HepG2 (cell line): ENCODE data around the gene C16orf95. TPM values are rescaled to one million over a fixed set of nuclear protein-coding genes. Genes with fewer than 3 reads are reported as not detected.
A peak's percentile ranks its signal among the peaks of the same experiment; 100 is the strongest.

ENCODE experiments used
- ATAC-seq: fragments of 200-7000 bp; cut with Tn5 transposase; 3 replicates; pipeline ENCODE4 v1.9.1; 2020; ENCODE audit warnings: mild to moderate bottlenecking, moderate library complexity
- BruUV-seq: library from RNA; stranded (reverse); fragments of 400-500 nt; replicated peaks from 2 replicates; lab custom pipeline; 2021; lab: Mats Ljungman, UMichigan
- CTCF ChIA-PET: fragments of 300-600 bp; formaldehyde crosslinking; extraction: SDS; loops from one replicate; lab custom pipeline; 2021; ENCODE audit warnings: low total read pairs, inconsistent platforms, low intra/inter-chr PET ratio; lab: Yijun Ruan, JAX
- POLR2A ChIA-PET: fragments of 350-600 bp; sonication (Branson Sonifier 250); formaldehyde crosslinking; loops from one replicate; lab custom pipeline; 2020; ENCODE audit warnings: antibody characterized with exemption, inconsistent platforms; lab: Yijun Ruan, JAX
- DNase-seq: peaks from one replicate; pipeline ENCODE4 v3.0.0-alpha.2; 2015; ENCODE audit warnings: low spot score
- FAIRE-seq: peaks from 3 replicates; lab custom pipeline; 2011; peaks lifted over from hg19 to GRCh38; lab: Jason Lieb, UNC
- H2AFZ ChIP-seq: one replicate; pipeline ENCODE4 v1.6.1; 2011; ENCODE audit warnings: low read length, inconsistent platforms
- H3K27ac ChIP-seq: fragments of 300-600 bp; 3 replicates; pipeline ENCODE4 v1.8.0; 2011; ENCODE audit warnings: mixed run types, mild to moderate bottlenecking, mixed read lengths, low read length, inconsistent platforms; ENCODE audit not compliant: insufficient read depth; ENCODE audit errors: extremely low read length
- H3K27me3 ChIP-seq, 2 experiments: fragments of 200-600 bp in 1 of 2; 2 replicates in 1 of 2; 3 replicates in 1 of 2; pipeline versions ENCODE4 v1.6.0 to v1.8.0; 2011; ENCODE audit warnings: low read length in 2 of 2, mild to moderate bottlenecking in 2 of 2, moderate library complexity in 2 of 2, inconsistent platforms in 1 of 2; ENCODE audit not compliant: insufficient read depth in 2 of 2, control insufficient read depth in 1 of 2
- H3K36me3 ChIP-seq, 2 experiments: fragments of 200-600 bp in 1 of 2; replicated peaks in 1 of 2; 2 replicates in 1 of 2; 3 replicates in 1 of 2; pipeline versions ENCODE4 v1.5.1 to v1.8.0; 2011; ENCODE audit warnings: low read length in 2 of 2, inconsistent platforms in 1 of 2; ENCODE audit not compliant: insufficient read depth in 2 of 2, control insufficient read depth in 1 of 2
- H3K4me1 ChIP-seq: 2 replicates; pipeline ENCODE4 v1.5.1; 2012; ENCODE audit warnings: low read length, inconsistent platforms; ENCODE audit not compliant: insufficient read depth
- H3K4me2 ChIP-seq: 2 replicates; pipeline ENCODE4 v1.6.0; 2011; ENCODE audit warnings: low read depth, low read length, inconsistent platforms
- H3K4me3 ChIP-seq, 3 experiments: fragments of 200-600 bp in 1 of 3; sonication (generic), shearing (Covaris generic) in 1 of 3; replicated peaks in 1 of 3; 2 replicates each; pipeline ENCODE4 v1.5.1; 2011 to 2016; ENCODE audit warnings: low read length in 3 of 3, inconsistent platforms in 2 of 3, low read depth in 2 of 3, mild to moderate bottlenecking in 2 of 3, control low read depth in 1 of 3, mixed read lengths in 1 of 3; ENCODE audit not compliant: insufficient read depth in 1 of 3
- H3K79me2 ChIP-seq: one replicate; pipeline ENCODE4 v1.6.1; 2011; ENCODE audit warnings: low read length, inconsistent platforms; ENCODE audit not compliant: insufficient read depth
- H3K9ac ChIP-seq: 2 replicates; pipeline ENCODE4 v1.6.0; 2011; ENCODE audit warnings: mild to moderate bottlenecking, low read depth, low read length, inconsistent platforms; ENCODE audit not compliant: insufficient read depth
- H3K9me3 ChIP-seq: 2 replicates; pipeline ENCODE4 v1.5.1; 2012; ENCODE audit warnings: mild to moderate bottlenecking, low read length
- H4K20me1 ChIP-seq: 2 replicates; pipeline ENCODE4 v1.6.0; 2011; ENCODE audit warnings: inconsistent platforms, mild to moderate bottlenecking, low read length, moderate library complexity; ENCODE audit not compliant: insufficient read depth
- AGO2 ChIP-seq: fragments of 200-400 bp; formaldehyde crosslinking; optimal IDR thresholded peaks from 2 replicates; pipeline ENCODE3; 2017; ENCODE audit warnings: mild to moderate bottlenecking, low read depth, low read length, moderate library complexity
- AKAP8 ChIP-seq: sonication (generic); formaldehyde crosslinking; IDR thresholded peaks from 2 replicates; pipeline ENCODE4 v1.5.1; 2020; ENCODE audit warnings: mild to moderate bottlenecking, missing genetic modification reagents
- HNRNPK ChIP-seq: fragments of 200-400 bp; formaldehyde crosslinking; IDR thresholded peaks from 2 replicates; pipeline ENCODE4 v1.6.1; 2018; ENCODE audit warnings: low read length, low read depth, moderate library complexity, mild to moderate bottlenecking; ENCODE audit not compliant: poor library complexity, severe bottlenecking
- POLR2A ChIP-seq, 2 experiments: IDR thresholded peaks; 2 replicates each; pipeline ENCODE4 v1.6.1; 2011; ENCODE audit warnings: low read depth in 2 of 2, low read length in 2 of 2, mild to moderate bottlenecking in 1 of 2, moderate library complexity in 1 of 2; ENCODE audit not compliant: insufficient read depth in 1 of 2
- ZNF432 ChIP-seq: sonication (generic); formaldehyde crosslinking; IDR thresholded peaks from 2 replicates; pipeline ENCODE4 v1.5.0; 2020; ENCODE audit warnings: missing genetic modification reagents, mild to moderate bottlenecking, borderline replicate concordance
- ZNF615 ChIP-seq: sonication (generic); formaldehyde crosslinking; IDR thresholded peaks from 2 replicates; pipeline ENCODE4 v1.5.0; 2020; ENCODE audit warnings: mild to moderate bottlenecking, missing genetic modification reagents, borderline replicate concordance
- ZNF773 ChIP-seq: sonication (generic); formaldehyde crosslinking; IDR thresholded peaks from 2 replicates; pipeline ENCODE4 v1.4.0; 2020; ENCODE audit warnings: missing genetic modification reagents, borderline replicate concordance
- WGBS: methylation state at CpG from one replicate; pipeline ENCODE4 v1.1.6; 2017; ENCODE audit warnings: low lambda C conversion rate; 5-methylcytosine and 5-hydroxymethylcytosine counted together
- in situ Hi-C: cut with HindIII; loops from 2 replicates; pipeline ENCODE4 v1.10.0; 2017; ENCODE audit warnings: low pct_unique_long_range_greater_than_20kb; ENCODE audit not compliant: extremely low pct_ligation_motif_present
- intact Hi-C: fragments of 100-400 bp; cut with micrococcal nuclease; formaldehyde crosslinking; loops from one replicate; pipeline ENCODE4 v1.10.0; 2022; ENCODE audit not compliant: unreplicated experiment
- polyA plus RNA-seq, 8 experiments: library from polyadenylated mRNA; depleted of rRNA in 3 of 8; stranded (reverse) in 7 of 8; unstranded in 1 of 8; fragments of >200 nt; fragmentation: Illumina TruSeq in 4 of 8; extraction: Trizol in 4 of 8; gene quantifications; 2 replicates each; pipeline versions ENCODE4 v1.2.1 to v1.2.3, GENCODE V29; 2011 to 2016; ENCODE audit warnings: low read depth in 4 of 8, missing spikeins in 1 of 8, mixed read lengths in 1 of 8; ENCODE audit not compliant: insufficient read depth in 1 of 8
- total RNA-seq, 5 experiments: library from RNA; depleted of rRNA; stranded (reverse); fragments of >200 nt; fragmentation: Illumina TruSeq; extraction: Trizol; gene quantifications; 2 replicates each; pipeline ENCODE4 v1.2.3, GENCODE V29; 2016; ENCODE audit warnings: low read depth in 1 of 5

Gene C16orf95
- total and polyA plus RNA-seq, 2 of the 13 experiments (the other 11 are each of a cell fraction or from before 2014, with no cell fraction given) = 2.8 to 8.6 TPM

DNA sequence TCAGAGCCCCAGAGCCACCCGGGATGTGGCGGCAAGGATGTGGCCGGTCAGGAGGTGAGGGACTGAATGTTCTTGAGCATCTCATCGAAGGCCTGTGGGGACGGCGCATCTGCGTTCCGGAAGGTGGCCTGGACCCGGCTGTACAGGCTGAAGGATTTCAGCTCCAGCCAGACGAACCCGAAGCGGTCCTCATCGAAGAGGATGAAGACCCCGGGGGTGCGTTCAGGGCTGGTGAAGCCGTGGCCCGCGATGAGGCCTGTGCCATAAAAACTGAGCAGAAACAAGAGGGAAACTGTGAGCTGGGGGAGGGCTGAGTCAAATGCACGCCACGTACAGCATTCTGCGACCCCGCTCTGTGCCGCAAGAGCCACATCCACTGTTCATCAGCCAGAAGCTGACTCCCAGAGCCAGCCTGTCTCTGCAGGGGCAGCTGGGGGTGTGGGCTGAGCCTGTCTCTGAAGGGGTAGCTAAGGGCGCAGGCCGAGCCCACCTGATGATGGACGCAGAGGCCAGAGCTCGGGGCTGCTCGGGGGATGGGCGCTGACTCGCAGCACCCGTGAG, 14.1 kb upstream of the C16orf95 start:
- ATAC-seq = no peak
- H3K27me3 ChIP-seq = no peaks in the 10 kb centered on the region
- BruUV-seq = no TSS peak
- H3K9ac ChIP-seq = no peak overlapping the region
- H3K4me3 ChIP-seq = no peak overlapping the region
- no peak for DNase-seq
- peaks cover 11% of the 10 kb centered on the region for H3K79me2 ChIP-seq
- H3K9me3 ChIP-seq = no peaks in the 10 kb centered on the region
- H3K36me3 ChIP-seq = peaks cover 78 to 90% of the 10 kb centered on the region in 2 experiments
- H3K4me1 ChIP-seq = no peaks in the 10 kb centered on the region
- TF ChIP-seq ZNF432 (CRISPR knock-in tag) (no peak), AGO2 (peak; percentile 93), ZNF615 (CRISPR knock-in tag) (no peak), ZNF773 (no peak), POLR2A (IDR thresholded peaks at IDR 0.05; ENCODE audit: insufficient read depth in 1 of 2, low read depth in 2 of 2, low read length in 2 of 2) (peak in 1 of 2 experiments; percentile 39; a peak in 1 of 4 replicates), AKAP8 (CRISPR knock-in tag) (0 out of 2 replicates have a peak, but pooled peaks have one; percentile 21)
- ChIA-PET CTCF (no interaction called here), POLR2A (interaction anchor here (1.1 to 3.4 kb wide), 4 partner anchors 48 to 63 kb away, joined by 3 to 20 read pairs (median 4); partner anchors contain the start of gene FBXO31)
- no peak for FAIRE-seq
- peaks cover 86% of the 10 kb centered on the region for H4K20me1 ChIP-seq
- no peak overlapping the region for H3K4me2 ChIP-seq
- no peak overlapping the region for H3K27ac ChIP-seq
- H2AFZ ChIP-seq = no peak overlapping the region
- 95% methylated on average over 31 of the region's 31 CpGs for WGBS
- intact Hi-C loops (no loop called here), in situ Hi-C loops (no loop called here)

DNA sequence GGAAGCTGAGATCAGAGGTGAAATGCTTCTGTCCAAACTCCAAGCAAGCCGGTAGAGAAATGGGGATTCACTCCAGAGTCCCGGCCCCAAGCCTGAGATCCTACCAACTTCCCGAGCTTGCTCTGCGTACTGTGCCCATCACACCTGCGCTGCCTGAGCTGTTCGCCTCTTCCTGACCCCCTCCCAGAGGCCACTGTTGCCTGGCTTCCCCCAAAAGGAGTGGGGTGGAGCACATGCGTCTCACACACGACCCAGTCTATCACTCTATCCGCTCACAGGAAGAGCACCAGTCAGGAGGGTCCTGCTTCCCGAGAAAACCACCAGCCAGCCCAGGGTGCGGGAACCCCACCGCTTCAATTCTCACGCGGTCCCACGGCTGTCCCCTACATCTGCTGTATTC, 13.5 kb upstream of the C16orf95 start:
- H3K9me3 ChIP-seq = no peaks in the 10 kb centered on the region
- ChIA-PET CTCF (no interaction called here), POLR2A (interaction anchor here (3.4 kb wide), 1 partner anchor 52 kb away, joined by 20 read pairs; the partner anchor contains the start of gene FBXO31)
- in situ Hi-C loops (no loop called here), intact Hi-C loops (no loop called here)
- TF ChIP-seq HNRNPK = no peak
- peaks cover 74 to 90% of the 10 kb centered on the region in 2 experiments for H3K36me3 ChIP-seq
- no peak overlapping the region for H3K27ac ChIP-seq
- peaks cover 11% of the 10 kb centered on the region for H3K79me2 ChIP-seq
- H3K27me3 ChIP-seq = no peaks in the 10 kb centered on the region
- peaks cover 86% of the 10 kb centered on the region for H4K20me1 ChIP-seq
- WGBS = 98% methylated on average over 15 of the region's 15 CpGs
- H2AFZ ChIP-seq = no peak overlapping the region
- no peak for DNase-seq
- no peak overlapping the region for H3K9ac ChIP-seq
- no peak for FAIRE-seq
- H3K4me2 ChIP-seq = no peak overlapping the region
- H3K4me3 ChIP-seq = no peak overlapping the region
- TSS peak; percentile 35 for BruUV-seq
- no peak for ATAC-seq
- no peaks in the 10 kb centered on the region for H3K4me1 ChIP-seq
